Measurements from ENCODE around the gene ZNF888. TPM values are rescaled to one million over a fixed set of nuclear protein-coding genes. Genes with fewer than 3 reads are reported as not detected.
A peak's percentile ranks its signal among the peaks of the same experiment; 100 is the strongest.
"Not testable (repeated sequence)": the region's sequence is repeated elsewhere in the genome, so short reads cannot be mapped to it uniquely, and the experiment has no call there.

Gene ZNF888
- total RNA-seq, 1 experiment from 2014 or later: 13.4 TPM

DNA sequence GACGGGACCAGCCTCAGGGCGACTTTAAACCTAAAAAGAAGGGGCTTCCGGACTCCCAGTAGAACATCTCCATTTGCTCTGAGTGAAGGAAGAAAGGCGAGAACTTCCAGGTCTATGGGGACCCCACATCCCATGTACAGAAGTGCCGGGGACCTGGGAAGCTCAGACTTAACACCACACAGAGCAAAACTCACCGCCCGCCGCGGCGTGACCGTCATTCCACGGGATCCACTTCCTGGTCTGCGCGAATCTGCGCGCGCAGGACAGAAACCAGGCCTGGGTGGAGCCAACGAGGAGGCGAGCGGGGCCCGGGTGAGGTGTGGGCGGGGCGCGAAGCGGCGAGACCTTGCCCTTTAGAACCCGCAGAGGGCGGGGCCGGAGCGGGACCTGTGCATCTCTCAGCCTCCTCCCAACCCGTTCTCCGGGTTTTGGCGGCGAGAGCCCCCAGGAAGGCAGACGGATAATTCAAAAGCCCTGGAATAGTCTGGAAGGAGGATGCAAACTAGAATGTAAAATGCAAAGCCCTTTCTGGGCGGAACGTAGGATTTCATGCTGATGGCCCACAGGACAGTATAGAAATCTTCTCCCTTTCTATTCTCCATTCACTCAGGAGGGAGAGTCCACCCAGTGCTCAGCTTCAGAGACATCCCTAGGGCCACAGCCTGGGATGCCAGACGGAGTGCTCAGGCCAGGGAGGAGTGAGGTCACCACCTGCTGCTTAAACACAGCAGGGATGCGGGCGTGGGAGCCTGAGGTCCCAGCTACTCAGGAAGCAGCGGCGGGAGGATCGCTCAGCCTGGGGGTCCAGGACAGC lies 65.6 kb downstream of the ZNF888 start, which contains the start of gene ZNF468:
TSS of gene ZNF468 (minus strand) at position 242 of the 814 bp plus-strand sequence. CDS start 3,347 bp downstream, outside the sequence.
- not testable (repeated sequence) for H3T11ph ChIP-seq (ENCODE audit: low read length)

DNA sequence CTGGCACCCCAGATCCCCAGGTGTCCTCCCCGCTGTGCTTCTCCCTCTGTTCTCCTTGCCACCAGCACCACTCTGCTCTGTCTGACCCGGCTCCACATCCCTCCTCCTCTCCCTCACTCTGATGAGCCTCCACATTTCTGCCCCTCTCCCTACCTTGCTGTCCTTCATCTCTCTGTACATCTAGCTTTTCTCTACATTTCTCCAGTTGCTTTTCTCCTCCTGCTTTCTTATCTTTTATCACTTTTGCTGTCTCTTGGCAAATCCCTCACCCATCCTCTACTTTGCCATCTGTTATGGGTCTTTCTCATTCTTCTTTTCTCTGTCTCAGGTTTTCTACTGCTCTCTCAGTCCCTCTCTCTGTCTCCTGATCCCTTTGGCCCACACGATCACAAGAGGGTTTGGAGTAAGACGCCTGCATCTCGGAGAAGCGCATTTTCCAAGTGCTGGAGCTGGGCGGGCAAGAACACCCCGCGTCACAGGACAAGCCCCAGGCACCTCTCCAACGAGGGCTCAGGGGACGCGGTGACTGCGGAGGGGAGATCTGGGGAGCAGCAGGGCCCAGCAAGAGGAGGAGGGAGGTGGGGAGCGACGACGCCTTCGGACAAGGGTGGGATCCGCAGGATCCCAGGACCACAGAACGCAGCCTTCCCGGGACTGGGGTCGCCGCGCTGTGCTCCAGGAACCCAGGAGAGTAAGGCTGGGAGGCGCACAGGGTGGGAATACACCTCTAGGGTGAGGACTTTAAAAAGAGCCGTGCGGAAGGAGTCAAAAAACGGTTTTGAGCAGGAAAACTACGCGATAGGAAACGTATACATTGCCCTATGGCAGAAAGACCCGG lies 66.5 kb downstream of the ZNF888 start:
- not testable (repeated sequence) for H4K8ac ChIP-seq (replicated peaks; ENCODE audit: insufficient read length, low read depth, low read length); H3K23ac ChIP-seq (ENCODE audit: insufficient read length, low read depth, low read length); H4K20me1 ChIP-seq (ENCODE audit: control insufficient read depth, insufficient read depth, insufficient read length); H2BK12ac ChIP-seq (ENCODE audit: insufficient read length, low read depth, low read length); H2BK5ac ChIP-seq (ENCODE audit: insufficient read length, low read length); H2BK20ac ChIP-seq (ENCODE audit: low read depth, low read length, poor library complexity, severe bottlenecking); H3K4ac ChIP-seq (ENCODE audit: low read depth, low read length); H4K5ac ChIP-seq (ENCODE audit: insufficient read length, low read depth, low read length); H3K27ac ChIP-seq (ENCODE audit: insufficient read length, low read depth, low read length); H2AK5ac ChIP-seq (ENCODE audit: insufficient read length, low read length); H3T11ph ChIP-seq (ENCODE audit: low read length); H3K79me2 ChIP-seq (ENCODE audit: insufficient read depth, low read length); DNase-seq; H3K18ac ChIP-seq (ENCODE audit: insufficient read length, low read depth, low read length); H3K9me3 ChIP-seq (ENCODE audit: control insufficient read depth, low read depth, low read length); H3K14ac ChIP-seq (ENCODE audit: insufficient read depth, low read length); H3K4me1 ChIP-seq (ENCODE audit: insufficient read depth, low read length); H3K56ac ChIP-seq (ENCODE audit: insufficient read length, low read depth, low read length); H3K27me3 Mint-ChIP-seq (ENCODE audit: low read depth); H2AFZ ChIP-seq (ENCODE audit: low read length); H3K9me3 Mint-ChIP-seq; H3K23me2 ChIP-seq (ENCODE audit: insufficient read length, low read depth, low read length, poor library complexity, severe bottlenecking); H2BK15ac ChIP-seq (ENCODE audit: low read depth, low read length); H3K79me1 ChIP-seq (ENCODE audit: insufficient read depth, low read depth, low read length, poor library complexity, severe bottlenecking); H2BK120ac ChIP-seq (ENCODE audit: low read depth, low read length, poor library complexity, severe bottlenecking); H3K27me3 ChIP-seq (ENCODE audit: insufficient read depth, low read length); H4K91ac ChIP-seq (ENCODE audit: insufficient read length, low read depth, low read length)
- Mint-ChIP-seq H3K36me3 (ENCODE audit: insufficient read depth in 1 of 3, low read depth in 3 of 3) (peaks cover 10 to 25% (median 16%) of the 10 kb centered on the region in 3 experiments; a peak in 6 of 7 replicates), H3K27ac (peak overlapping the region in 1 of 3 experiments; percentile 91; a peak in 2 of 7 replicates), H3K4me1 (peaks cover 6 to 20% of the 10 kb centered on the region in 2 experiments), H3K4me3 (peak overlapping the region; percentile 93 to 96)
- peak overlapping the region; percentile 51 for H3K9ac ChIP-seq (ENCODE audit: extremely low read depth, insufficient read length, low read length)
- no CpG with 5 or more reads among the region's 31 CpGs for WGBS (ENCODE audit: extremely low coverage, insufficient read length, low lambda C conversion rate)
- peak overlapping the region; percentile 75 for H3K4me2 ChIP-seq (ENCODE audit: insufficient read depth, insufficient read length, low read length)

More for the DNA sequence above, 65.6 kb downstream of the ZNF888 start, which contains the start of gene ZNF468:
- not testable (repeated sequence) for H2AK5ac ChIP-seq (ENCODE audit: insufficient read length, low read length); H3K27me3 ChIP-seq (ENCODE audit: insufficient read depth, low read length); H4K20me1 ChIP-seq (ENCODE audit: control insufficient read depth, insufficient read depth, insufficient read length); H3K79me1 ChIP-seq (ENCODE audit: insufficient read depth, low read depth, low read length, poor library complexity, severe bottlenecking); H4K8ac ChIP-seq (replicated peaks; ENCODE audit: insufficient read length, low read depth, low read length); H3K14ac ChIP-seq (ENCODE audit: insufficient read depth, low read length); H3K4ac ChIP-seq (ENCODE audit: low read depth, low read length); H2BK15ac ChIP-seq (ENCODE audit: low read depth, low read length); H2BK120ac ChIP-seq (ENCODE audit: low read depth, low read length, poor library complexity, severe bottlenecking); H4K5ac ChIP-seq (ENCODE audit: insufficient read length, low read depth, low read length); H3K27ac ChIP-seq (ENCODE audit: insufficient read length, low read depth, low read length); H3K9me3 ChIP-seq (ENCODE audit: control insufficient read depth, low read depth, low read length); H2BK20ac ChIP-seq (ENCODE audit: low read depth, low read length, poor library complexity, severe bottlenecking); H4K91ac ChIP-seq (ENCODE audit: insufficient read length, low read depth, low read length); H3K4me1 ChIP-seq (ENCODE audit: insufficient read depth, low read length); H3K9me3 Mint-ChIP-seq; H3K27me3 Mint-ChIP-seq (ENCODE audit: low read depth); H3K18ac ChIP-seq (ENCODE audit: insufficient read length, low read depth, low read length); H2BK12ac ChIP-seq (ENCODE audit: insufficient read length, low read depth, low read length); H3K79me2 ChIP-seq (ENCODE audit: insufficient read depth, low read length); H3K23me2 ChIP-seq (ENCODE audit: insufficient read length, low read depth, low read length, poor library complexity, severe bottlenecking); H3K56ac ChIP-seq (ENCODE audit: insufficient read length, low read depth, low read length); H2BK5ac ChIP-seq (ENCODE audit: insufficient read length, low read length); H3K23ac ChIP-seq (ENCODE audit: insufficient read length, low read depth, low read length)
- peak within 1 kb of the TSS; percentile 93 to 96 for H3K4me3 Mint-ChIP-seq
- peaks cover 8 to 24% of the 10 kb centered on the region in 2 experiments for H3K4me1 Mint-ChIP-seq
- DNase-seq: peak; percentile 88
- H3K36me3 Mint-ChIP-seq (ENCODE audit: insufficient read depth in 1 of 3, low read depth in 3 of 3): peaks cover 8 to 21% (median 13%) of the 10 kb centered on the region in 3 experiments; a peak in 6 of 7 replicates
- H3K4me2 ChIP-seq (ENCODE audit: insufficient read depth, insufficient read length, low read length): peak within 1 kb of the TSS; percentile 75
- peak within 1 kb of the TSS; percentile 59 for H2AFZ ChIP-seq (ENCODE audit: low read length)
- H3K9ac ChIP-seq (ENCODE audit: extremely low read depth, insufficient read length, low read length): peak within 1 kb of the TSS; percentile 51
- H3K27ac Mint-ChIP-seq: peak within 1 kb of the TSS in 2 of 3 experiments; percentile 58 to 91; a peak in 4 of 7 replicates
- WGBS (ENCODE audit: extremely low coverage, insufficient read length, low lambda C conversion rate): no CpG with 5 or more reads among the region's 43 CpGs

Measured in H9 (cell line).